GM23338 (cell line): ENCODE results near the gene UBAC1. TPM values are rescaled to one million over a fixed set of nuclear protein-coding genes. Genes with fewer than 3 reads are reported as not detected.

Experiments
- ATAC-seq: fragments of 200-7000 bp; cut with Tn5 transposase; 3 replicates; pipeline ENCODE4 v1.9.1; 2020
- DNase-seq: peaks from one replicate; pipeline ENCODE4 v3.0.0-alpha.2; 2015; ENCODE audit warnings: low spot score
- H2AFZ ChIP-seq: fragments of 200-600 bp; sonication (generic); 2 replicates; pipeline ENCODE4 v1.8.0; 2016; ENCODE audit warnings: antibody characterized with exemption, mild to moderate bottlenecking, moderate library complexity
- H3F3A ChIP-seq: fragments of 200-600 bp; sonication (generic); replicated peaks from 2 replicates; pipeline ENCODE4 v1.8.0; 2017; ENCODE audit warnings: antibody characterized with exemption, mixed run types, low read depth
- H3K27ac ChIP-seq: fragments of 200-600 bp; sonication (generic); 2 replicates; pipeline ENCODE4 v1.6.1; 2016; ENCODE audit warnings: low read depth
- H3K27me3 ChIP-seq: fragments of 200-600 bp; sonication (generic); 2 replicates; pipeline ENCODE4 v1.8.0; 2016; ENCODE audit warnings: mild to moderate bottlenecking, mixed run types, moderate library complexity; ENCODE audit not compliant: insufficient read depth
- H3K36me3 ChIP-seq: fragments of 200-600 bp; sonication (generic); 2 replicates; pipeline ENCODE4 v1.8.0; 2016; ENCODE audit warnings: mild to moderate bottlenecking; ENCODE audit not compliant: insufficient read depth
- H3K4me1 ChIP-seq: fragments of 200-600 bp; sonication (generic); 2 replicates; pipeline ENCODE4 v1.8.0; 2016; ENCODE audit warnings: mild to moderate bottlenecking, moderate library complexity; ENCODE audit not compliant: insufficient read depth
- H3K4me2 ChIP-seq: fragments of 200-600 bp; sonication (generic); 2 replicates; pipeline ENCODE4 v1.7.1; 2017; ENCODE audit warnings: mixed run types
- H3K4me3 ChIP-seq: fragments of 200-600 bp; sonication (generic); 2 replicates; pipeline ENCODE4 v1.6.1; 2016; ENCODE audit warnings: mixed run types
- H3K79me2 ChIP-seq: fragments of 200-600 bp; sonication (generic); replicated peaks from 2 replicates; pipeline ENCODE4 v1.8.0; 2017; ENCODE audit warnings: mild to moderate bottlenecking; ENCODE audit not compliant: insufficient read depth
- H3K9me2 ChIP-seq: fragments of 200-600 bp; sonication (generic); 2 replicates; pipeline ENCODE4 v1.8.0; 2017; ENCODE audit not compliant: insufficient read depth
- H4K20me1 ChIP-seq: fragments of 200-600 bp; sonication (generic); replicated peaks from 2 replicates; pipeline ENCODE4 v1.8.0; 2017; ENCODE audit warnings: mild to moderate bottlenecking; ENCODE audit not compliant: insufficient read depth
- H3K27ac Mint-ChIP-seq: 2 replicates; pipeline ENCODE4 v1.8.0; 2020; ENCODE audit warnings: inconsistent platforms, mild to moderate bottlenecking, moderate library complexity, mixed read lengths
- H3K27me3 Mint-ChIP-seq: 3 replicates; pipeline ENCODE4 v1.8.0; 2022; ENCODE audit warnings: low read depth, mild to moderate bottlenecking, moderate library complexity, mixed read lengths, inconsistent platforms; ENCODE audit not compliant: insufficient read depth, poor library complexity
- H3K36me3 Mint-ChIP-seq: 3 replicates; pipeline ENCODE4 v1.8.0; 2021; ENCODE audit warnings: low read depth, mild to moderate bottlenecking, inconsistent platforms, moderate library complexity, mixed read lengths
- H3K4me1 Mint-ChIP-seq: 3 replicates; pipeline ENCODE4 v1.8.0; 2020; ENCODE audit warnings: mild to moderate bottlenecking, inconsistent platforms, mixed read lengths
- H3K4me3 Mint-ChIP-seq: 3 replicates; pipeline ENCODE4 v1.8.0; 2021; ENCODE audit warnings: moderate library complexity, mild to moderate bottlenecking, inconsistent platforms, mixed read lengths
- H3K9me3 Mint-ChIP-seq: 3 replicates; pipeline ENCODE4 v1.8.0; 2020; ENCODE audit warnings: moderate library complexity, mild to moderate bottlenecking, inconsistent platforms, mixed read lengths
- CREB1 ChIP-seq: fragments of 250-450 bp; sonication (Bioruptor Pico); IDR thresholded peaks from 2 replicates; pipeline ENCODE4 v1.5.0; 2020; ENCODE audit warnings: low read depth, mild to moderate bottlenecking, moderate library complexity
- ETS1 ChIP-seq: IDR thresholded peaks from 2 replicates; pipeline ENCODE4 v1.6.1; 2016; ENCODE audit warnings: antibody characterized with exemption
- EZH2 ChIP-seq: fragments of 200-600 bp; sonication (generic); IDR thresholded peaks from one replicate; pipeline ENCODE4 v1.8.0; 2017; ENCODE audit warnings: antibody characterized with exemption, mild to moderate bottlenecking, low read depth; ENCODE audit not compliant: unreplicated experiment
- EZH2phosphoT487 ChIP-seq: fragments of 200-600 bp; sonication (generic); IDR thresholded peaks from one replicate; pipeline ENCODE4 v1.8.1; 2018; ENCODE audit warnings: antibody characterized with exemption; ENCODE audit not compliant: unreplicated experiment
- JUNB ChIP-seq: IDR thresholded peaks from one replicate; pipeline ENCODE4 v1.6.1; 2016; ENCODE audit warnings: antibody characterized with exemption; ENCODE audit not compliant: unreplicated experiment
- NANOG ChIP-seq: IDR thresholded peaks from 2 replicates; pipeline ENCODE4 v1.6.1; 2016; ENCODE audit warnings: antibody characterized with exemption, borderline replicate concordance
- POLR2AphosphoS5 ChIP-seq: IDR thresholded peaks from 2 replicates; pipeline ENCODE4 v1.6.1; 2016; ENCODE audit warnings: antibody characterized with exemption, low read depth
- STAT1 ChIP-seq: IDR thresholded peaks from one replicate; pipeline ENCODE4 v1.6.1; 2016; ENCODE audit warnings: antibody characterized with exemption; ENCODE audit not compliant: unreplicated experiment
- ZNF114 ChIP-seq: fragments of 250-450 bp; sonication (Bioruptor Pico); IDR thresholded peaks from 2 replicates; pipeline ENCODE4 v1.5.0; 2020; ENCODE audit warnings: mild to moderate bottlenecking, moderate library complexity
- ZNF331 ChIP-seq: fragments of 250-450 bp; sonication (Bioruptor Pico); IDR thresholded peaks from 2 replicates; pipeline ENCODE4 v1.5.0; 2020; ENCODE audit warnings: low read depth, mild to moderate bottlenecking, moderate library complexity
- ZNF462 ChIP-seq: fragments of 250-450 bp; sonication (Bioruptor Pico); IDR thresholded peaks from 2 replicates; pipeline ENCODE4 v1.5.0; 2020; ENCODE audit warnings: mild to moderate bottlenecking, moderate library complexity
- polyA plus RNA-seq: library from polyadenylated mRNA; unstranded; fragments of >200 nt; fragmentation: Nextera tagmentation; extraction: Ambion mirVana; gene quantifications from 2 replicates; pipeline ENCODE4 v1.2.1, GENCODE V29; 2016
- total RNA-seq: library from RNA; depleted of rRNA; stranded (reverse); fragments of >200 nt; shearing (Covaris generic); gene quantifications from 2 replicates; pipeline ENCODE4 v1.2.3, GENCODE V29; 2014
- TF ChIP-seq, protein P1 (sequence below): IDR thresholded peaks from one replicate; pipeline ENCODE4 v1.6.1; 2018; ENCODE audit warnings: antibody characterized with exemption; ENCODE audit not compliant: unreplicated experiment
- TF ChIP-seq, protein P2 (sequence below), 2 experiments: fragments of 200-600 bp in 1 of 2; sonication (generic) in 1 of 2; conservative IDR thresholded peaks; 2 replicates each; pipeline versions ENCODE4 v1.5.1 to v1.6.1; 2016 to 2017; ENCODE audit warnings: antibody characterized with exemption in 2 of 2, low read depth in 2 of 2, mild to moderate bottlenecking in 2 of 2, moderate library complexity in 1 of 2

The UBAC1 gene
- total and polyA plus RNA-seq, 2 experiments from 2014 or later = 63.2 to 86.6 TPM

GRCh38 chr9:135993409-135993742 lies 32.2 kb upstream of the UBAC1 start:
- no peaks in the 10 kb centered on the region for H4K20me1 ChIP-seq
- Mint-ChIP-seq H3K4me3 (peak overlapping the region; percentile 32; the same call in 1 of the 3 replicates), H3K36me3 (no peaks in the 10 kb centered on the region), H3K9me3 (no peaks in the 10 kb centered on the region), H3K4me1 (peaks cover 23% of the 10 kb centered on the region), H3K27me3 (peaks cover 18% of the 10 kb centered on the region), H3K27ac (no peak overlapping the region)
- peak overlapping the region; percentile 80 for H2AFZ ChIP-seq
- no peak for DNase-seq
- peaks cover 7% of the 10 kb centered on the region for H3F3A ChIP-seq
- peak overlapping the region; percentile 77; the same call in 1 of the 2 replicates for H3K4me2 ChIP-seq
- H3K27me3 ChIP-seq = no peaks in the 10 kb centered on the region
- no peaks in the 10 kb centered on the region for H3K79me2 ChIP-seq
- H3K4me1 ChIP-seq = peaks cover 31% of the 10 kb centered on the region; the same call in 1 of the 2 replicates
- no peaks in the 10 kb centered on the region for H3K9me2 ChIP-seq
- TF ChIP-seq, protein P1, sequence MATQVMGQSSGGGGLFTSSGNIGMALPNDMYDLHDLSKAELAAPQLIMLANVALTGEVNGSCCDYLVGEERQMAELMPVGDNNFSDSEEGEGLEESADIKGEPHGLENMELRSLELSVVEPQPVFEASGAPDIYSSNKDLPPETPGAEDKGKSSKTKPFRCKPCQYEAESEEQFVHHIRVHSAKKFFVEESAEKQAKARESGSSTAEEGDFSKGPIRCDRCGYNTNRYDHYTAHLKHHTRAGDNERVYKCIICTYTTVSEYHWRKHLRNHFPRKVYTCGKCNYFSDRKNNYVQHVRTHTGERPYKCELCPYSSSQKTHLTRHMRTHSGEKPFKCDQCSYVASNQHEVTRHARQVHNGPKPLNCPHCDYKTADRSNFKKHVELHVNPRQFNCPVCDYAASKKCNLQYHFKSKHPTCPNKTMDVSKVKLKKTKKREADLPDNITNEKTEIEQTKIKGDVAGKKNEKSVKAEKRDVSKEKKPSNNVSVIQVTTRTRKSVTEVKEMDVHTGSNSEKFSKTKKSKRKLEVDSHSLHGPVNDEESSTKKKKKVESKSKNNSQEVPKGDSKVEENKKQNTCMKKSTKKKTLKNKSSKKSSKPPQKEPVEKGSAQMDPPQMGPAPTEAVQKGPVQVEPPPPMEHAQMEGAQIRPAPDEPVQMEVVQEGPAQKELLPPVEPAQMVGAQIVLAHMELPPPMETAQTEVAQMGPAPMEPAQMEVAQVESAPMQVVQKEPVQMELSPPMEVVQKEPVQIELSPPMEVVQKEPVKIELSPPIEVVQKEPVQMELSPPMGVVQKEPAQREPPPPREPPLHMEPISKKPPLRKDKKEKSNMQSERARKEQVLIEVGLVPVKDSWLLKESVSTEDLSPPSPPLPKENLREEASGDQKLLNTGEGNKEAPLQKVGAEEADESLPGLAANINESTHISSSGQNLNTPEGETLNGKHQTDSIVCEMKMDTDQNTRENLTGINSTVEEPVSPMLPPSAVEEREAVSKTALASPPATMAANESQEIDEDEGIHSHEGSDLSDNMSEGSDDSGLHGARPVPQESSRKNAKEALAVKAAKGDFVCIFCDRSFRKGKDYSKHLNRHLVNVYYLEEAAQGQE = no peak
- TF ChIP-seq EZH2phosphoT487 = no peak
- no peak for TF ChIP-seq NANOG
- no peak for TF ChIP-seq EZH2
- no peak for TF ChIP-seq STAT1
- no peak for TF ChIP-seq JUNB
- TF ChIP-seq ZNF331 (CRISPR knock-in tag) = no peak
- TF ChIP-seq ETS1 = no peak
- no peak for TF ChIP-seq CREB1 (CRISPR knock-in tag)
- no peak for TF ChIP-seq ZNF114 (CRISPR knock-in tag)
- TF ChIP-seq, protein P2, sequence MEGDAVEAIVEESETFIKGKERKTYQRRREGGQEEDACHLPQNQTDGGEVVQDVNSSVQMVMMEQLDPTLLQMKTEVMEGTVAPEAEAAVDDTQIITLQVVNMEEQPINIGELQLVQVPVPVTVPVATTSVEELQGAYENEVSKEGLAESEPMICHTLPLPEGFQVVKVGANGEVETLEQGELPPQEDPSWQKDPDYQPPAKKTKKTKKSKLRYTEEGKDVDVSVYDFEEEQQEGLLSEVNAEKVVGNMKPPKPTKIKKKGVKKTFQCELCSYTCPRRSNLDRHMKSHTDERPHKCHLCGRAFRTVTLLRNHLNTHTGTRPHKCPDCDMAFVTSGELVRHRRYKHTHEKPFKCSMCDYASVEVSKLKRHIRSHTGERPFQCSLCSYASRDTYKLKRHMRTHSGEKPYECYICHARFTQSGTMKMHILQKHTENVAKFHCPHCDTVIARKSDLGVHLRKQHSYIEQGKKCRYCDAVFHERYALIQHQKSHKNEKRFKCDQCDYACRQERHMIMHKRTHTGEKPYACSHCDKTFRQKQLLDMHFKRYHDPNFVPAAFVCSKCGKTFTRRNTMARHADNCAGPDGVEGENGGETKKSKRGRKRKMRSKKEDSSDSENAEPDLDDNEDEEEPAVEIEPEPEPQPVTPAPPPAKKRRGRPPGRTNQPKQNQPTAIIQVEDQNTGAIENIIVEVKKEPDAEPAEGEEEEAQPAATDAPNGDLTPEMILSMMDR (conservative IDR thresholded peaks at IDR 0.05; ENCODE audit: low read depth in 2 of 2) = no peak
- no peak for TF ChIP-seq ZNF462
- TF ChIP-seq POLR2AphosphoS5 = no peak
- ATAC-seq = no peak
- H3K36me3 ChIP-seq = no peaks in the 10 kb centered on the region
- peak overlapping the region; percentile 63; the same call in 1 of the 2 replicates for H3K27ac ChIP-seq
- H3K4me3 ChIP-seq = peak overlapping the region; percentile 51; the same call in 1 of the 2 replicates
